ENCODE measurements around the gene ATP1B3.

DNA sequence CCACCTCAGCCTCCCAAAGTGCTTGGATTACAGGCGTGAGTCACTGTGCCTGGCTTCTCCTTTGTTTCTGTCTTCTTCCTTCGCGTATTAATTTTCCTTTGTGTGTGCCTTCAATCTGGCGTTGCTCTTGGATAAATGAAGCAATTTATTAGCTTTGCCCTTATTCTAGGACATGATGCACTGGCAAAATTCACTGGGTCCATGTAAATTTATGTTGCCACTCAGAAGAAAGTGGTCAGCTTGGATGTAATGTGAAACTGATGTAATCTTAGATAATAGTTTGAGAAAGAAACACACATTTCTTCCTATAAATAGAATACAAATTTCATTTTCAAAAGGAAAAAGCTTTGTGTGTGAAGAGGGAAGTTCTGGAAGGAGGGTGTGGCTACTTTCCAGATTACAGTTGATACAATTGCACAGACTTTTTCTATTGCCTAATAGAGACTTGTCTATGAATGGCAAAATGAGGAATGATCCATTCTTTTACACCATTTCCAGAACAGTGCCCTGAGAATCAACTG is 23.3 kb upstream of the ATP1B3 start:
- TF ChIP-seq ESRRA (IDR thresholded peaks at IDR 0.05; ENCODE audit: low read length) (no peak), RAD21 (IDR thresholded peaks at IDR 0.05; ENCODE audit: insufficient read depth, low read depth, low read length) (no peak), ZNF274 (IDR thresholded peaks at IDR 0.05; ENCODE audit: insufficient read depth, insufficient read length) (no peak), TCF12 (IDR thresholded peaks at IDR 0.05; ENCODE audit: low read depth, low read length) (no peak)

Data from GM12878 (cell line).